Ovary (tissue), 9 donors: ENCODE results near the gene PRR5. TPM values are rescaled to one million over a fixed set of nuclear protein-coding genes. Genes with fewer than 3 reads are reported as not detected.

Experiments used
- DNase-seq, 5 donors: peaks; one replicate each; pipeline ENCODE4 v3.0.0-alpha.2; 2019 to 2020
- H3K27ac ChIP-seq, 2 donors: fragments of 200-600 bp; one replicate each; pipeline versions ENCODE4 v1.5.1 to v1.8.0; 2019 to 2022
- H3K27me3 ChIP-seq: fragments of 200-600 bp; one replicate; pipeline ENCODE4 v1.8.0; 2022
- H3K36me3 ChIP-seq: fragments of 200-600 bp; sonication (generic); one replicate; pipeline ENCODE4 v1.5.1; 2019
- H3K4me1 ChIP-seq: one replicate; pipeline ENCODE4 v1.8.1; 2013; ENCODE audit warnings: mild to moderate bottlenecking, moderate library complexity; ENCODE audit not compliant: insufficient read depth
- H3K4me3 ChIP-seq: fragments of 200-600 bp; sonication (generic); one replicate; pipeline ENCODE4 v1.5.1; 2017
- H3K9me3 ChIP-seq, 2 donors: fragments of 200-600 bp in 1 of 2; sonication (generic) in 1 of 2; one replicate each; pipeline versions ENCODE4 v1.5.1 to v1.8.1; 2013 to 2019; ENCODE audit warnings: mild to moderate bottlenecking in 1 of 2, moderate library complexity in 1 of 2
- CTCF ChIP-seq, 3 donors: fragments of 450-650 bp in 2 of 3; fragments of 200-600 bp in 1 of 3; IDR thresholded peaks; one replicate each; pipeline versions ENCODE4 v1.5.1 to v1.8.0; 2016 to 2022; ENCODE audit warnings: antibody characterized with exemption in 3 of 3, mild to moderate bottlenecking in 1 of 3
- EP300 ChIP-seq: sonication (generic); formaldehyde crosslinking; IDR thresholded peaks from one replicate; pipeline ENCODE4 v1.6.1; 2017; ENCODE audit warnings: antibody characterized with exemption
- POLR2A ChIP-seq: fragments of 450-650 bp; IDR thresholded peaks from one replicate; pipeline ENCODE4 v1.6.1; 2017; ENCODE audit warnings: antibody characterized with exemption, mild to moderate bottlenecking, moderate library complexity
- WGBS, 3 donors: extraction: QIAGEN DNeasy Blood & Tissue Kit in 1 of 3; methylation state at CpG; one replicate each; pipeline versions ENCODE4 v1.1.5 to v1.1.7; 2013 to 2017; 5-methylcytosine and 5-hydroxymethylcytosine counted together
- intact Hi-C, 4 donors: fragments of 100-400 bp; cut with DNase I; formaldehyde crosslinking; loops; one replicate each; pipeline versions ENCODE4 v1.11.0 to v1.15.1; 2022 to 2023
- polyA plus RNA-seq, 2 donors: library from polyadenylated mRNA; stranded (reverse); fragments of 200-250 nt in 1 of 2; fragments of 350-450 nt in 1 of 2; fragmentation: Illumina TruSeq in 1 of 2; extraction: RNeasy Lipid Tissue Mini Kit (QIAGEN cat#74804) in 1 of 2; gene quantifications; one replicate each; pipeline ENCODE4 v1.2.3, GENCODE V29; 2013 to 2014
- total RNA-seq, 7 donors: library from RNA; depleted of rRNA in 2 of 7; stranded (reverse); fragments of >200 nt in 2 of 7; fragmentation: NEBNext Ultra II Directional in 3 of 7; extraction: Animal tissue kit (Norgen Biotek cat#: 25700) in 3 of 7; gene quantifications; one replicate each; pipeline versions ENCODE4 v1.1.0 to v1.2.4, GENCODE V29; 2016 to 2023
- donor health status: DM: no; HTN: no; CAD: no; lungs with moderate emphysema.
- donor health status: DM: no; HTN: no; CAD: no.
- donor health status: Bipolar disorder and iron deficiency.
- donor health status: DM: yes; HTN: yes; CAD: no.
- donor health status: DM: no; HTN: no; CAD: no.
- donor health status: DM: yes; HTN: yes; CAD: no.

PRR5 gene
- total and polyA plus RNA-seq, 9 donors: 4.0 to 21.1 (median 16.8) TPM

- no peak for DNase-seq
- Histone ChIP-seq H3K27ac (no peak overlapping the region), H3K36me3 (no peaks in the 10 kb centered on the region), H3K4me1 (peaks cover 9% of the 10 kb centered on the region), H3K9me3 (no peaks in the 10 kb centered on the region), H3K4me3 (no peak overlapping the region), H3K27me3 (no peaks in the 10 kb centered on the region)
- intact Hi-C loops: loop anchor here in 1 of 4 donors (2.0 kb wide), 1 partner anchor 37 kb away; no protein-coding TSS in a partner anchor
- TF ChIP-seq EP300 (no peak), CTCF (IDR thresholded peaks at IDR 0.05) (no peak), POLR2A (no peak)
- WGBS, 3 donors: 82 to 90% (median 88%) methylated on average over 14 of the region's 14 CpGs
Measured at GRCh38 chr22:44733426-44734106, 31.6 kb downstream of the PRR5 start.

- Histone ChIP-seq H3K4me1 (peaks cover 6% of the 10 kb centered on the region), H3K27ac (no peak overlapping the region), H3K4me3 (no peak overlapping the region), H3K36me3 (no peaks in the 10 kb centered on the region), H3K9me3 (no peaks in the 10 kb centered on the region), H3K27me3 (no peaks in the 10 kb centered on the region)
- intact Hi-C loops: loop anchor here in 1 of 4 donors (2.0 kb wide), 1 partner anchor 37 kb away; no protein-coding TSS in a partner anchor
- 75 to 86% (median 80%) methylated on average over 8 of the region's 8 CpGs for WGBS, 3 donors
- no peak for TF ChIP-seq CTCF (IDR thresholded peaks at IDR 0.05)
- TF ChIP-seq POLR2A: no peak
- no peak for TF ChIP-seq EP300
- DNase-seq: no peak
Measured at GRCh38 chr22:44734278-44734677, 32.3 kb downstream of the PRR5 start.

- no peaks in the 10 kb centered on the region for H3K36me3 ChIP-seq
- no peaks in the 10 kb centered on the region for H3K9me3 ChIP-seq
- 82 to 92% (median 83%) methylated on average over 17 to 23 of the region's 23 CpGs for WGBS, 3 donors
- H3K27me3 ChIP-seq: no peaks in the 10 kb centered on the region
- no peak overlapping the region for H3K27ac ChIP-seq
- intact Hi-C loops: loop anchor here in 2 of 4 donors (1.0 to 2.0 kb wide), 2 partner anchors 38 kb away; no protein-coding TSS in a partner anchor
- no peak overlapping the region for H3K4me3 ChIP-seq
- DNase-seq: no peak
- no peak for TF ChIP-seq EP300
- no peak for TF ChIP-seq POLR2A
- no peak for TF ChIP-seq CTCF (IDR thresholded peaks at IDR 0.05)
- no peaks in the 10 kb centered on the region for H3K4me1 ChIP-seq
Measured at GRCh38 chr22:44734801-44735517, 33.0 kb downstream of the PRR5 start.

- no peak for TF ChIP-seq POLR2A
- peak; percentile 95 to 99 (median 98) for TF ChIP-seq CTCF (IDR thresholded peaks at IDR 0.05)
- no peak for TF ChIP-seq EP300
- intact Hi-C loops: loop anchor here (1.0 to 2.0 kb wide), 3 partner anchors 37 to 39 kb away; no protein-coding TSS in a partner anchor
- Histone ChIP-seq H3K27ac (no peak overlapping the region), H3K4me3 (no peak overlapping the region), H3K36me3 (no peaks in the 10 kb centered on the region), H3K9me3 (no peaks in the 10 kb centered on the region), H3K4me1 (no peaks in the 10 kb centered on the region), H3K27me3 (no peaks in the 10 kb centered on the region)
- DNase-seq: peak; percentile 69 to 87 (median 83)
- WGBS, 3 donors: 30 to 37% (median 35%) methylated on average over 23 to 28 of the region's 28 CpGs
Measured at GRCh38 chr22:44735518-44736428, 33.8 kb downstream of the PRR5 start.
